ENCODE measurements around the gene PSME2. TPM values are rescaled to one million over a fixed set of nuclear protein-coding genes. Genes with fewer than 3 reads are reported as not detected.

The PSME2 gene
- polyA plus RNA-seq, 1 donor (not counting 4 experiments of a cell fraction or from before 2014, with no cell fraction given): 158 TPM

GRCh38 chr14:24159777-24160498 lies 13.5 kb upstream of the PSME2 start:
- Histone ChIP-seq H3K79me2 (ENCODE audit: control insufficient read depth, insufficient read depth, low read length) (peaks cover 32% of the 10 kb centered on the region), H3K9ac (ENCODE audit: control insufficient read depth, extremely low read depth, insufficient read depth, low read length) (no peak overlapping the region), H2AFZ (ENCODE audit: control insufficient read depth, low read length) (no peak overlapping the region), H3K36me3 (ENCODE audit: control insufficient read depth in 2 of 2, extremely low read depth in 1 of 2, insufficient read depth in 2 of 2, low read length in 2 of 2) (peaks cover 52 to 60% of the 10 kb centered on the region in 2 experiments), H4K20me1 (ENCODE audit: control insufficient read depth, extremely low read depth, insufficient read depth, low read length) (no peaks in the 10 kb centered on the region), H3K9me1 (ENCODE audit: control insufficient read depth, extremely low read depth, insufficient read depth, low read length) (no peaks in the 10 kb centered on the region), H3K9me3 (ENCODE audit: control insufficient read depth, low read depth, low read length) (no peaks in the 10 kb centered on the region), H3K27me3 (ENCODE audit: control insufficient read depth, extremely low read depth, insufficient read depth, low read length) (no peaks in the 10 kb centered on the region), H3K4me2 (ENCODE audit: control insufficient read depth, extremely low read depth, insufficient read depth, low read depth, low read length) (no peak overlapping the region), H3K4me3 (ENCODE audit: control insufficient read depth in 2 of 3, extremely low read depth in 1 of 3, insufficient read depth in 2 of 3, low read depth in 1 of 3, low read length in 3 of 3) (no peak overlapping the region), H3K27ac (ENCODE audit: control insufficient read depth, insufficient read depth, low read length) (no peak overlapping the region), H3K4me1 (ENCODE audit: control insufficient read depth, extremely low read depth, insufficient read depth, low read length) (peaks cover 29% of the 10 kb centered on the region)
- no peak for FAIRE-seq
- dilution Hi-C loops (cut with MboI; ENCODE audit: extremely low pct_ligation_motif_present, low sequenced_read_pairs): no loop called here
- TF ChIP-seq CTCF (optimal IDR thresholded peaks at IDR 0.05 in 1 of 3, IDR thresholded peaks at IDR 0.05 in 1 of 3, conservative IDR thresholded peaks at IDR 0.05 in 1 of 3; ENCODE audit: extremely low read depth in 1 of 3, insufficient read depth in 2 of 3, low read length in 3 of 3): no peak
- no peak for TF ChIP-seq EZH2 (IDR thresholded peaks at IDR 0.05; ENCODE audit: low read length)
- DNase-seq (ENCODE audit: low read depth, low spot score): no peak

GRCh38 chr14:24157331-24157730 lies 10.9 kb upstream of the PSME2 start:
- dilution Hi-C loops (cut with MboI; ENCODE audit: extremely low pct_ligation_motif_present, low sequenced_read_pairs): no loop called here
- Histone ChIP-seq H3K27me3 (ENCODE audit: control insufficient read depth, extremely low read depth, insufficient read depth, low read length) (no peaks in the 10 kb centered on the region), H3K9me1 (ENCODE audit: control insufficient read depth, extremely low read depth, insufficient read depth, low read length) (no peaks in the 10 kb centered on the region), H4K20me1 (ENCODE audit: control insufficient read depth, extremely low read depth, insufficient read depth, low read length) (no peaks in the 10 kb centered on the region), H3K9me3 (ENCODE audit: control insufficient read depth, low read depth, low read length) (no peaks in the 10 kb centered on the region), H3K79me2 (ENCODE audit: control insufficient read depth, insufficient read depth, low read length) (peaks cover 13% of the 10 kb centered on the region), H3K36me3 (ENCODE audit: control insufficient read depth in 2 of 2, extremely low read depth in 1 of 2, insufficient read depth in 2 of 2, low read length in 2 of 2) (peaks cover 36 to 48% of the 10 kb centered on the region in 2 experiments), H2AFZ (ENCODE audit: control insufficient read depth, low read length) (no peak overlapping the region), H3K4me1 (ENCODE audit: control insufficient read depth, extremely low read depth, insufficient read depth, low read length) (peaks cover 16% of the 10 kb centered on the region), H3K27ac (ENCODE audit: control insufficient read depth, insufficient read depth, low read length) (no peak overlapping the region), H3K9ac (ENCODE audit: control insufficient read depth, extremely low read depth, insufficient read depth, low read length) (no peak overlapping the region), H3K4me2 (ENCODE audit: control insufficient read depth, extremely low read depth, insufficient read depth, low read depth, low read length) (no peak overlapping the region), H3K4me3 (ENCODE audit: control insufficient read depth in 2 of 3, extremely low read depth in 1 of 3, insufficient read depth in 2 of 3, low read depth in 1 of 3, low read length in 3 of 3) (no peak overlapping the region)
- no peak for DNase-seq (ENCODE audit: low read depth, low spot score)
- no peak for FAIRE-seq
- TF ChIP-seq CTCF (optimal IDR thresholded peaks at IDR 0.05 in 1 of 3, IDR thresholded peaks at IDR 0.05 in 1 of 3, conservative IDR thresholded peaks at IDR 0.05 in 1 of 3; ENCODE audit: extremely low read depth in 1 of 3, insufficient read depth in 2 of 3, low read length in 3 of 3) (no peak), EZH2 (IDR thresholded peaks at IDR 0.05; ENCODE audit: low read length) (no peak)
